Prostate gland (tissue), 2 donors: ENCODE results near the gene TAF11L14. TPM values are rescaled to one million over a fixed set of nuclear protein-coding genes. Genes with fewer than 3 reads are reported as not detected.
"Not testable (repeated sequence)": the region's sequence is repeated elsewhere in the genome, so short reads cannot be mapped to it uniquely, and the experiment has no call there.

Experiments used
- DNase-seq: peaks from one replicate; pipeline ENCODE4 v3.0.0-alpha.2; 2019; ENCODE audit warnings: low spot score
- H3K27ac ChIP-seq, 2 donors: fragments of 200-600 bp; sonication (generic); 2 replicates each; pipeline ENCODE4 v1.5.1; 2017 to 2019
- H3K27me3 ChIP-seq: fragments of 200-600 bp; sonication (generic); replicated peaks from 2 replicates; pipeline ENCODE4 v1.5.1; 2019; ENCODE audit not compliant: insufficient read depth
- H3K36me3 ChIP-seq, 2 donors: fragments of 200-600 bp; sonication (generic); 1 replicate in 1 of 2; 2 replicates in 1 of 2; pipeline versions ENCODE4 v1.5.1 to v1.8.1; 2017 to 2019
- H3K4me1 ChIP-seq: fragments of 200-600 bp; sonication (generic); replicated peaks from 2 replicates; pipeline ENCODE4 v1.5.1; 2019
- H3K4me3 ChIP-seq, 2 donors: fragments of 200-600 bp; sonication (generic); 2 replicates each; pipeline ENCODE4 v1.5.1; 2017 to 2019
- H3K9me3 ChIP-seq: fragments of 200-600 bp; sonication (generic); 2 replicates; pipeline ENCODE4 v1.5.1; 2017
- CTCF ChIP-seq, 4 experiments: fragments of 200-600 bp in 2 of 4; fragments of 450-650 bp in 2 of 4; sonication (generic) in 2 of 4; IDR thresholded peaks; 1 replicate in 3 of 4; 2 replicates in 1 of 4; pipeline ENCODE4 v1.5.1; 2016 to 2019; ENCODE audit warnings: antibody characterized with exemption in 4 of 4, mild to moderate bottlenecking in 2 of 4, moderate library complexity in 2 of 4
- POLR2A ChIP-seq: fragments of 450-650 bp; IDR thresholded peaks from one replicate; pipeline ENCODE4 v1.6.1; 2016; ENCODE audit warnings: antibody characterized with exemption, mild to moderate bottlenecking
- POLR2AphosphoS5 ChIP-seq: sonication (generic); formaldehyde crosslinking; IDR thresholded peaks from one replicate; pipeline ENCODE4 v1.6.1; 2017; ENCODE audit warnings: antibody characterized with exemption
- WGBS: methylation state at CpG from one replicate; pipeline ENCODE4 v1.1.5; 2018; 5-methylcytosine and 5-hydroxymethylcytosine counted together
- intact Hi-C: fragments of 100-400 bp; cut with DNase I; formaldehyde crosslinking; loops from one replicate; pipeline ENCODE4 v1.14.2; 2022
- total RNA-seq, 2 donors: library from RNA; depleted of rRNA; stranded (reverse); fragments of >200 nt; gene quantifications; one replicate each; pipeline ENCODE4 v1.1.0, GENCODE V29; 2016

TAF11L14 gene
- not detected for total RNA-seq

GRCh38 chr5:17634160-17634559 is at the start of gene TAF11L14:
TAF11L14 (plus strand) TSS chr5:17634460.
- no peak within 1 kb of the TSS for H3K27ac ChIP-seq
- no peaks in the 10 kb centered on the region for H3K27me3 ChIP-seq
- no peak for DNase-seq
- no peaks in the 10 kb centered on the region for H3K36me3 ChIP-seq
- H3K4me1 ChIP-seq = no peaks in the 10 kb centered on the region
- no peaks in the 10 kb centered on the region for H3K9me3 ChIP-seq
- H3K4me3 ChIP-seq = no peak within 1 kb of the TSS
- TF ChIP-seq POLR2A = no peak
- WGBS = 88% methylated on average over 5 of the region's 5 CpGs
- intact Hi-C loops = no loop called here

- H3K4me1 ChIP-seq, H3K9me3 ChIP-seq, H3K4me3 ChIP-seq, H3K36me3 ChIP-seq, H3K27me3 ChIP-seq, DNase-seq, H3K27ac ChIP-seq, intact Hi-C loops: not testable (repeated sequence)
- no CpG with 5 or more reads among the region's 16 CpGs for WGBS
Measured at GRCh38 chr5:17585658-17586057, 48.6 kb upstream of the TAF11L14 start, which contains the start of gene TAF11L7. TAF11L7 (minus strand) TSS chr5:17585758.

- DNase-seq, H3K36me3 ChIP-seq, H3K9me3 ChIP-seq, H3K27ac ChIP-seq, H3K27me3 ChIP-seq, H3K4me3 ChIP-seq, intact Hi-C loops, H3K4me1 ChIP-seq: not testable (repeated sequence)
- WGBS = no CpG with 5 or more reads among the region's 16 CpGs
Measured at GRCh38 chr5:17590860-17591259, 43.4 kb upstream of the TAF11L14 start, which contains the start of gene TAF11L8. TAF11L8 (minus strand) TSS chr5:17590960.

- H3K27ac ChIP-seq, intact Hi-C loops, H3K36me3 ChIP-seq, H3K9me3 ChIP-seq, H3K4me1 ChIP-seq, H3K27me3 ChIP-seq, H3K4me3 ChIP-seq, DNase-seq: not testable (repeated sequence)
- 97% methylated on average over 13 of the region's 15 CpGs for WGBS
Measured at GRCh38 chr5:17594255-17594654, 40.0 kb upstream of the TAF11L14 start, which contains the start of gene TAF11L9. TAF11L9 (minus strand) TSS chr5:17594394.

GRCh38 chr5:17597728-17598127 is 36.5 kb upstream of the TAF11L14 start, which contains the start of gene TAF11L10:
TAF11L10 (minus strand) TSS chr5:17597828.
- intact Hi-C loops, H3K4me1 ChIP-seq, H3K9me3 ChIP-seq, H3K27ac ChIP-seq, H3K36me3 ChIP-seq, H3K4me3 ChIP-seq, H3K27me3 ChIP-seq, DNase-seq: not testable (repeated sequence)
- 93% methylated on average over 8 of the region's 15 CpGs for WGBS

- H3K4me3 ChIP-seq, intact Hi-C loops, H3K27me3 ChIP-seq, H3K4me1 ChIP-seq, H3K36me3 ChIP-seq, H3K27ac ChIP-seq, H3K9me3 ChIP-seq, DNase-seq: not testable (repeated sequence)
- 61% methylated on average over 6 of the region's 6 CpGs for WGBS
Measured at GRCh38 chr5:17603880-17604279, 30.4 kb upstream of the TAF11L14 start, which contains the start of gene TAF11L11. TAF11L11 (plus strand) TSS chr5:17604183.

- no peaks in the 10 kb centered on the region for H3K4me1 ChIP-seq
- intact Hi-C loops = no loop called here
- DNase-seq = no peak
- H3K27ac ChIP-seq = no peak overlapping the region
- H3K9me3 ChIP-seq = no peaks in the 10 kb centered on the region
- WGBS = 95% methylated on average over 14 of the region's 14 CpGs
- H3K36me3 ChIP-seq = no peaks in the 10 kb centered on the region
- TF ChIP-seq CTCF (IDR thresholded peaks at IDR 0.05) (no peak), POLR2A (no peak), POLR2AphosphoS5 (no peak)
- no peaks in the 10 kb centered on the region for H3K27me3 ChIP-seq
- H3K4me3 ChIP-seq = no peak overlapping the region
Measured at GRCh38 chr5:17604951-17605350, 29.3 kb upstream of the TAF11L14 start.

GRCh38 chr5:17607461-17607860 is 26.8 kb upstream of the TAF11L14 start:
- H3K4me1 ChIP-seq, H3K4me3 ChIP-seq, intact Hi-C loops, H3K9me3 ChIP-seq, H3K36me3 ChIP-seq, H3K27me3 ChIP-seq, DNase-seq, H3K27ac ChIP-seq: not testable (repeated sequence)
- 83% methylated on average over 4 of the region's 4 CpGs for WGBS

- 70% methylated on average over 2 of the region's 2 CpGs for WGBS
- H3K9me3 ChIP-seq, H3K4me3 ChIP-seq, H3K27me3 ChIP-seq, intact Hi-C loops, DNase-seq, H3K4me1 ChIP-seq, H3K27ac ChIP-seq, H3K36me3 ChIP-seq: not testable (repeated sequence)
Measured at GRCh38 chr5:17610092-17610491, 24.2 kb upstream of the TAF11L14 start, which contains the start of gene TAF11L12. TAF11L12 (plus strand) TSS chr5:17610392.
